PFSK-1 (cell line): Measurements from ENCODE around the gene PRSS16.

ENCODE experiments used
- FOXP2 ChIP-seq: optimal IDR thresholded peaks from 2 replicates; pipeline ENCODE3; 2011; ENCODE audit warnings: borderline replicate concordance, control low read depth, inconsistent platforms; ENCODE audit not compliant: insufficient read depth; ENCODE audit errors: extremely low read length, extremely low read depth
- POLR2AphosphoS5 ChIP-seq: IDR thresholded peaks from 2 replicates; pipeline ENCODE4 v1.6.1; 2012; ENCODE audit warnings: low read depth, mild to moderate bottlenecking, control low read depth, low read length, moderate library complexity
- SIN3A ChIP-seq: IDR thresholded peaks from 2 replicates; pipeline ENCODE4 v1.6.1; 2012; ENCODE audit warnings: mild to moderate bottlenecking, low read length, moderate library complexity, borderline replicate concordance; ENCODE audit not compliant: insufficient read depth
- TAF1 ChIP-seq: IDR thresholded peaks from 2 replicates; pipeline ENCODE4 v1.6.1; 2012; ENCODE audit warnings: low read length, control low read depth, borderline replicate concordance; ENCODE audit not compliant: insufficient read depth
- TF ChIP-seq, protein P1 (sequence below), 2 experiments: IDR thresholded peaks; 2 replicates each; pipeline versions ENCODE4 v1.6.1 to v1.8.0; 2011 to 2012; ENCODE audit warnings: low read depth in 2 of 2, low read length in 2 of 2, control low read depth in 1 of 2, inconsistent platforms in 1 of 2, mild to moderate bottlenecking in 1 of 2, moderate library complexity in 1 of 2; ENCODE audit not compliant: insufficient read depth in 1 of 2

DNA sequence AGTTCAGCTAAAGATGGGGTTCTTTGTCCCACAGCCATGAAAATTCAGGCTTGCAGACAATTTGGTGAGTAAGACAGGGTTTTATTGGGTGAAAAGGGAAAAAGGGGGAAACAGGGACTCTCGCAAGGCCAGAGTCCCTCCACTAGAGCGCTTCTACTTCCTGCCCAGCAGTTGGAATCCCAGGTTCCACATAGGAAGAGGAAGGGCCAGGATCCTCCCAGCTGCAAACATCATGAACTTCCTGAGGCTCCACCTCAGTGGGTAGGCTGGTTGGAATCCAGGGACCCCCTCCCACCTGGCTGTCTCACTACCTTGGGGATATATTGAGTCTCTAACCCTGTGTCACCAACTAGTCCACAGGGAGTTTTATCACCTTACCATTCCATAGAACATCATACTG is 39.5 kb upstream of the PRSS16 start:
- TF ChIP-seq, protein P1, sequence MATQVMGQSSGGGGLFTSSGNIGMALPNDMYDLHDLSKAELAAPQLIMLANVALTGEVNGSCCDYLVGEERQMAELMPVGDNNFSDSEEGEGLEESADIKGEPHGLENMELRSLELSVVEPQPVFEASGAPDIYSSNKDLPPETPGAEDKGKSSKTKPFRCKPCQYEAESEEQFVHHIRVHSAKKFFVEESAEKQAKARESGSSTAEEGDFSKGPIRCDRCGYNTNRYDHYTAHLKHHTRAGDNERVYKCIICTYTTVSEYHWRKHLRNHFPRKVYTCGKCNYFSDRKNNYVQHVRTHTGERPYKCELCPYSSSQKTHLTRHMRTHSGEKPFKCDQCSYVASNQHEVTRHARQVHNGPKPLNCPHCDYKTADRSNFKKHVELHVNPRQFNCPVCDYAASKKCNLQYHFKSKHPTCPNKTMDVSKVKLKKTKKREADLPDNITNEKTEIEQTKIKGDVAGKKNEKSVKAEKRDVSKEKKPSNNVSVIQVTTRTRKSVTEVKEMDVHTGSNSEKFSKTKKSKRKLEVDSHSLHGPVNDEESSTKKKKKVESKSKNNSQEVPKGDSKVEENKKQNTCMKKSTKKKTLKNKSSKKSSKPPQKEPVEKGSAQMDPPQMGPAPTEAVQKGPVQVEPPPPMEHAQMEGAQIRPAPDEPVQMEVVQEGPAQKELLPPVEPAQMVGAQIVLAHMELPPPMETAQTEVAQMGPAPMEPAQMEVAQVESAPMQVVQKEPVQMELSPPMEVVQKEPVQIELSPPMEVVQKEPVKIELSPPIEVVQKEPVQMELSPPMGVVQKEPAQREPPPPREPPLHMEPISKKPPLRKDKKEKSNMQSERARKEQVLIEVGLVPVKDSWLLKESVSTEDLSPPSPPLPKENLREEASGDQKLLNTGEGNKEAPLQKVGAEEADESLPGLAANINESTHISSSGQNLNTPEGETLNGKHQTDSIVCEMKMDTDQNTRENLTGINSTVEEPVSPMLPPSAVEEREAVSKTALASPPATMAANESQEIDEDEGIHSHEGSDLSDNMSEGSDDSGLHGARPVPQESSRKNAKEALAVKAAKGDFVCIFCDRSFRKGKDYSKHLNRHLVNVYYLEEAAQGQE (IDR thresholded peaks at IDR 0.05; ENCODE audit: insufficient read depth in 1 of 2, low read depth in 2 of 2, low read length in 2 of 2) = no peak
- TF ChIP-seq POLR2AphosphoS5 = no peak
- TF ChIP-seq TAF1 = no peak
- no peak for TF ChIP-seq SIN3A
- TF ChIP-seq FOXP2 = no peak
